HG03520 (cell line): ENCODE results near the gene TCF4.

ENCODE experiments used
- ATAC-seq: cut with Tn5 transposase; IDR thresholded peaks from one replicate; pipeline ENCODE4 v1.9.1; 2021; ENCODE audit warnings: mild to moderate bottlenecking, moderate library complexity; ENCODE audit not compliant: unreplicated experiment

Gene TCF4

GRCh38 chr18:55398858-55399257 lies 189.1 kb downstream of the TCF4 start:
- ATAC-seq = no peak

- ATAC-seq = no peak
Observed at GRCh38 chr18:55396979-55397378, 191.0 kb downstream of the TCF4 start.

- no peak for ATAC-seq
Observed at GRCh38 chr18:55396267-55396905, 191.6 kb downstream of the TCF4 start.

- no peak for ATAC-seq
Observed at GRCh38 chr18:55395799-55396198, 192.2 kb downstream of the TCF4 start.

- no peak for ATAC-seq
Observed at GRCh38 chr18:55390898-55391297, 197.1 kb downstream of the TCF4 start.

GRCh38 chr18:55387139-55387984 lies 200.6 kb downstream of the TCF4 start:
- no peak for ATAC-seq

- no peak for ATAC-seq
Observed at GRCh38 chr18:55386545-55386944, 201.4 kb downstream of the TCF4 start.

- no peak for ATAC-seq
Observed at GRCh38 chr18:55385770-55386169, 202.2 kb downstream of the TCF4 start.

- no peak for ATAC-seq
Observed at GRCh38 chr18:55384551-55385275, 203.3 kb downstream of the TCF4 start.

- no peak for ATAC-seq
Observed at GRCh38 chr18:55384115-55384514, 203.9 kb downstream of the TCF4 start.

GRCh38 chr18:55382277-55382805 lies 205.7 kb downstream of the TCF4 start:
- no peak for ATAC-seq

- no peak for ATAC-seq
Observed at GRCh38 chr18:55381277-55381676, 206.7 kb downstream of the TCF4 start.

GRCh38 chr18:55380589-55380988 lies 207.4 kb downstream of the TCF4 start:
- no peak for ATAC-seq

- ATAC-seq = peak; percentile 97
Observed at GRCh38 chr18:55376387-55376786, 211.6 kb downstream of the TCF4 start.

- ATAC-seq = peak; percentile 2
Observed at GRCh38 chr18:55375930-55376329, 212.1 kb downstream of the TCF4 start.

- no peak for ATAC-seq
Observed at GRCh38 chr18:55374741-55375140, 213.3 kb downstream of the TCF4 start.

GRCh38 chr18:55372209-55372608 lies 215.8 kb downstream of the TCF4 start:
- no peak for ATAC-seq

- no peak for ATAC-seq
Observed at GRCh38 chr18:55370936-55371335, 217.1 kb downstream of the TCF4 start.

GRCh38 chr18:55369346-55369745 lies 218.6 kb downstream of the TCF4 start:
- no peak for ATAC-seq

- no peak for ATAC-seq
Observed at GRCh38 chr18:55365342-55365741, 222.7 kb downstream of the TCF4 start.

- no peak for ATAC-seq
Observed at GRCh38 chr18:55362303-55362702, 225.7 kb downstream of the TCF4 start.
